RPMI8226 (cell line): ENCODE data around the gene SLC22A5.
A peak's percentile ranks its signal among the peaks of the same experiment; 100 is the strongest.
"Not testable (repeated sequence)": the region's sequence is repeated elsewhere in the genome, so short reads cannot be mapped to it uniquely, and the experiment has no call there.

Source experiments
- DNase-seq: peaks from one replicate; pipeline ENCODE4 v3.0.0-alpha.2; 2015

Gene SLC22A5

GRCh38 chr5:132389051-132389331 lies 19.5 kb downstream of the SLC22A5 start:
- no peak for DNase-seq

GRCh38 chr5:132389585-132390286 lies 20.2 kb downstream of the SLC22A5 start:
- DNase-seq, result no peak

GRCh38 chr5:132391247-132391646 lies 21.7 kb downstream of the SLC22A5 start:
- no peak for DNase-seq

GRCh38 chr5:132391870-132392269 lies 22.4 kb downstream of the SLC22A5 start:
- DNase-seq, result no peak

GRCh38 chr5:132392411-132392810 lies 22.9 kb downstream of the SLC22A5 start:
- no peak for DNase-seq

- DNase-seq, result no peak
Measured at GRCh38 chr5:132392978-132393825, 23.7 kb downstream of the SLC22A5 start.

- no peak for DNase-seq
Measured at GRCh38 chr5:132394667-132395259, 25.3 kb downstream of the SLC22A5 start.

- DNase-seq, result no peak
Measured at GRCh38 chr5:132396589-132397031, 27.1 kb downstream of the SLC22A5 start.

GRCh38 chr5:132397224-132397623 lies 27.7 kb downstream of the SLC22A5 start:
- DNase-seq, result no peak

- DNase-seq, result not testable (repeated sequence)
Measured at GRCh38 chr5:132397936-132398675, 28.6 kb downstream of the SLC22A5 start.

- not testable (repeated sequence) for DNase-seq
Measured at GRCh38 chr5:132404041-132404440, 34.5 kb downstream of the SLC22A5 start.

- no peak for DNase-seq
Measured at GRCh38 chr5:132405646-132406045, 36.1 kb downstream of the SLC22A5 start.

- no peak for DNase-seq
Measured at GRCh38 chr5:132406144-132406783, 36.8 kb downstream of the SLC22A5 start.

- DNase-seq, result no peak
Measured at GRCh38 chr5:132407970-132408369, 38.5 kb downstream of the SLC22A5 start.

- no peak for DNase-seq
Measured at GRCh38 chr5:132408456-132408855, 38.9 kb downstream of the SLC22A5 start.

- no peak for DNase-seq
Measured at GRCh38 chr5:132408965-132409364, 39.5 kb downstream of the SLC22A5 start.

GRCh38 chr5:132410451-132411303 lies 41.2 kb downstream of the SLC22A5 start:
- peak; percentile 95 for DNase-seq

GRCh38 chr5:132411304-132412013 lies 41.9 kb downstream of the SLC22A5 start:
- peak; percentile 41 for DNase-seq

- no peak for DNase-seq
Measured at GRCh38 chr5:132413567-132413966, 44.1 kb downstream of the SLC22A5 start.

GRCh38 chr5:132414634-132415378 lies 45.3 kb downstream of the SLC22A5 start:
- DNase-seq, result peak; percentile 52
